Measurements from ENCODE around the gene CDK15.
"Not testable (repeated sequence)": the region's sequence is repeated elsewhere in the genome, so short reads cannot be mapped to it uniquely, and the experiment has no call there.

Gene CDK15

GRCh38 chr2:201806442-201807170 lies at the start of gene CDK15:
CDK15 (plus strand) TSS chr2:201806537; CDS start chr2:201806665, 128 bp downstream.
- DNase-seq = no peak

- DNase-seq = no peak
These were observed 48.1 kb upstream of the CDK15 start for GRCh38 chr2:201758234-201758633.

- no peak for DNase-seq
These were observed 47.5 kb upstream of the CDK15 start for GRCh38 chr2:201758873-201759272.

- DNase-seq = no peak
These were observed 46.8 kb upstream of the CDK15 start for GRCh38 chr2:201759567-201759966.

GRCh38 chr2:201761101-201761500 lies 45.2 kb upstream of the CDK15 start:
- DNase-seq = no peak

- not testable (repeated sequence) for DNase-seq
These were observed 41.9 kb upstream of the CDK15 start for GRCh38 chr2:201764469-201764868.

- DNase-seq = no peak
These were observed 40.5 kb upstream of the CDK15 start for GRCh38 chr2:201765799-201766198.

- no peak for DNase-seq
These were observed 37.4 kb upstream of the CDK15 start for GRCh38 chr2:201768918-201769317.

GRCh38 chr2:201769666-201770373 lies 36.5 kb upstream of the CDK15 start:
- DNase-seq = peak; percentile 40 to 68

GRCh38 chr2:201773990-201774389 lies 32.3 kb upstream of the CDK15 start:
- no peak for DNase-seq

GRCh38 chr2:201774546-201774945 lies 31.8 kb upstream of the CDK15 start:
- DNase-seq = no peak

- DNase-seq = no peak
These were observed 31.0 kb upstream of the CDK15 start for GRCh38 chr2:201775326-201775725.

GRCh38 chr2:201777043-201777442 lies 29.3 kb upstream of the CDK15 start:
- DNase-seq = no peak

- no peak for DNase-seq
These were observed 28.5 kb upstream of the CDK15 start for GRCh38 chr2:201777869-201778268.

GRCh38 chr2:201779901-201780673 lies 26.2 kb upstream of the CDK15 start:
- no peak for DNase-seq

GRCh38 chr2:201780674-201781493 lies 25.5 kb upstream of the CDK15 start, which contains the start of gene ALS2:
ALS2 (minus strand) TSS chr2:201780933; CDS start chr2:201768885, 12,048 bp downstream.
- peak; percentile 88 to 96 for DNase-seq

GRCh38 chr2:201781557-201782051 lies 24.7 kb upstream of the CDK15 start:
- DNase-seq = no peak

- no peak for DNase-seq
These were observed 21.8 kb upstream of the CDK15 start for GRCh38 chr2:201784563-201784962.

GRCh38 chr2:201785135-201785534 lies 21.2 kb upstream of the CDK15 start:
- DNase-seq = no peak

GRCh38 chr2:201786471-201786870 lies 19.9 kb upstream of the CDK15 start:
- no peak for DNase-seq

GRCh38 chr2:201788371-201788770 lies 18.0 kb upstream of the CDK15 start:
- DNase-seq = peak in 1 of 2 experiments; percentile 41

GRCh38 chr2:201789395-201789794 lies 16.9 kb upstream of the CDK15 start:
- DNase-seq = no peak

Measured in cerebellar nuclear complex (tissue), 1 donor.